SU-DHL-6 (cell line): ENCODE results near the gene TIMP3.

Experiments used
- H2AFZ ChIP-seq: fragments of 200-600 bp; sonication (generic); 2 replicates; pipeline ENCODE4 v1.6.1; 2014; ENCODE audit warnings: low read depth, mild to moderate bottlenecking, moderate library complexity, mixed read lengths, antibody characterized with exemption, low read length; ENCODE audit not compliant: severe bottlenecking
- H3F3A ChIP-seq: fragments of 200-600 bp; shearing (Covaris generic); 2 replicates; pipeline ENCODE4 v1.6.0; 2016; ENCODE audit warnings: antibody characterized with exemption, mild to moderate bottlenecking; ENCODE audit not compliant: insufficient read depth
- H3K27ac ChIP-seq: fragments of 200-600 bp; sonication (generic); 2 replicates; pipeline ENCODE4 v1.5.1; 2016; ENCODE audit warnings: low read depth, mild to moderate bottlenecking, low read length, moderate library complexity, mixed read lengths
- H3K27me3 ChIP-seq: fragments of 200-600 bp; sonication (generic), shearing (Covaris generic); 2 replicates; pipeline ENCODE4 v1.6.0; 2014; ENCODE audit warnings: mild to moderate bottlenecking, low read length
- H3K36me3 ChIP-seq: fragments of 200-600 bp; sonication (generic); 2 replicates; pipeline ENCODE4 v1.6.1; 2014; ENCODE audit warnings: mild to moderate bottlenecking, low read length, mixed read lengths
- H3K4me2 ChIP-seq: fragments of 300-600, 200-600 bp; shearing (Covaris generic), sonication (generic); 2 replicates; pipeline ENCODE4 v1.6.0; 2014; ENCODE audit warnings: low read length, low read depth, mild to moderate bottlenecking; ENCODE audit not compliant: poor library complexity, severe bottlenecking
- H3K4me3 ChIP-seq: fragments of 200-600 bp; sonication (generic); 2 replicates; pipeline ENCODE4 v1.5.1; 2014; ENCODE audit warnings: antibody characterized with exemption, low read length, mild to moderate bottlenecking, mixed read lengths; ENCODE audit not compliant: insufficient read depth, poor library complexity, severe bottlenecking
- H3K79me2 ChIP-seq: fragments of 200-600 bp; sonication (generic); 2 replicates; pipeline ENCODE4 v1.6.1; 2014; ENCODE audit warnings: mild to moderate bottlenecking, low read length, moderate library complexity; ENCODE audit not compliant: insufficient read depth
- H3K9ac ChIP-seq: fragments of 200-600 bp; sonication (generic); 2 replicates; pipeline ENCODE4 v1.7.0; 2014; ENCODE audit warnings: mild to moderate bottlenecking, low read length
- H3K9me2 ChIP-seq: fragments of 200-600 bp; sonication (generic); replicated peaks from 2 replicates; pipeline ENCODE4 v1.6.1; 2014; ENCODE audit warnings: low read length; ENCODE audit not compliant: insufficient read depth
- H3K9me3 ChIP-seq: fragments of 200-600 bp; sonication (generic); 2 replicates; pipeline ENCODE4 v1.6.1; 2014; ENCODE audit warnings: low read length, mixed read lengths; ENCODE audit not compliant: insufficient read depth
- H4K20me1 ChIP-seq: fragments of 200-600 bp; sonication (generic); 2 replicates; pipeline ENCODE4 v1.6.1; 2014; ENCODE audit warnings: low read depth, mild to moderate bottlenecking, antibody characterized with exemption, low read length, moderate library complexity, mixed read lengths
- CTCF ChIP-seq: fragments of 200-600 bp; sonication (generic); IDR thresholded peaks from one replicate; pipeline ENCODE4 v1.5.1; 2017; ENCODE audit warnings: antibody characterized with exemption, mild to moderate bottlenecking, low read length, moderate library complexity; ENCODE audit not compliant: insufficient read depth, poor library complexity, severe bottlenecking
- EZH2phosphoT487 ChIP-seq: fragments of 200-600 bp; sonication (generic), shearing (Covaris generic); conservative IDR thresholded peaks from 2 replicates; pipeline ENCODE4 v1.6.1; 2018; ENCODE audit warnings: mild to moderate bottlenecking, antibody characterized with exemption, low read length, moderate library complexity, mixed read lengths

The TIMP3 gene

GRCh38 chr22:32882360-32882755 is 80.9 kb downstream of the TIMP3 start:
- Histone ChIP-seq H4K20me1 (no peaks in the 10 kb centered on the region), H3K4me2 (no peak overlapping the region)

GRCh38 chr22:32882774-32883530 is 81.4 kb downstream of the TIMP3 start:
- no peaks in the 10 kb centered on the region for H4K20me1 ChIP-seq
- no peaks in the 10 kb centered on the region for H3K9me3 ChIP-seq
- TF ChIP-seq EZH2phosphoT487 (no peak), CTCF (no peak)
- H2AFZ ChIP-seq = no peak overlapping the region
- no peaks in the 10 kb centered on the region for H3K36me3 ChIP-seq
- H3K4me2 ChIP-seq = no peak overlapping the region
- H3K4me3 ChIP-seq = no peak overlapping the region
- no peaks in the 10 kb centered on the region for H3F3A ChIP-seq
- no peak overlapping the region for H3K9ac ChIP-seq
- no peaks in the 10 kb centered on the region for H3K79me2 ChIP-seq
- H3K9me2 ChIP-seq = no peaks in the 10 kb centered on the region
- no peak overlapping the region for H3K27ac ChIP-seq
- H3K27me3 ChIP-seq = no peaks in the 10 kb centered on the region

More at GRCh38 chr22:32882360-32882755, 80.9 kb downstream of the TIMP3 start:
- H3F3A ChIP-seq = no peaks in the 10 kb centered on the region
- H3K4me3 ChIP-seq = no peak overlapping the region
- H3K79me2 ChIP-seq = no peaks in the 10 kb centered on the region
- no peaks in the 10 kb centered on the region for H3K9me3 ChIP-seq
- no peak overlapping the region for H3K27ac ChIP-seq
- no peaks in the 10 kb centered on the region for H3K27me3 ChIP-seq
- no peaks in the 10 kb centered on the region for H3K9me2 ChIP-seq
- no peak overlapping the region for H2AFZ ChIP-seq
- H3K36me3 ChIP-seq = no peaks in the 10 kb centered on the region
- TF ChIP-seq EZH2phosphoT487 (no peak), CTCF (no peak)
- H3K9ac ChIP-seq = no peak overlapping the region

GRCh38 chr22:32887324-32887980 is 85.9 kb downstream of the TIMP3 start:
- no peak overlapping the region for H2AFZ ChIP-seq
- H3K27me3 ChIP-seq = no peaks in the 10 kb centered on the region
- no peaks in the 10 kb centered on the region for H3K9me3 ChIP-seq
- H3K4me3 ChIP-seq = no peak overlapping the region
- no peaks in the 10 kb centered on the region for H3K36me3 ChIP-seq
- H3K4me2 ChIP-seq = no peak overlapping the region
- no peak overlapping the region for H3K9ac ChIP-seq
- no peaks in the 10 kb centered on the region for H3F3A ChIP-seq
- no peak overlapping the region for H3K27ac ChIP-seq
- no peaks in the 10 kb centered on the region for H3K79me2 ChIP-seq
- H4K20me1 ChIP-seq = no peaks in the 10 kb centered on the region
- no peaks in the 10 kb centered on the region for H3K9me2 ChIP-seq
- TF ChIP-seq EZH2phosphoT487 (no peak), CTCF (no peak)
